HL-60 (cell line): ENCODE results near the gene CSNK1G1.
"Not testable (repeated sequence)": the region's sequence is repeated elsewhere in the genome, so short reads cannot be mapped to it uniquely, and the experiment has no call there.

ENCODE experiments used
- GABPA ChIP-seq: IDR thresholded peaks from 2 replicates; pipeline ENCODE4 v1.6.1; 2012; ENCODE audit warnings: low read depth
- POLR2AphosphoS5 ChIP-seq: IDR thresholded peaks from 2 replicates; pipeline ENCODE4 v1.6.1; 2012; ENCODE audit warnings: low read depth
- TF ChIP-seq, protein P1 (sequence below): IDR thresholded peaks from one replicate; pipeline ENCODE4 v1.5.1; 2011; ENCODE audit warnings: low read length, control low read depth, inconsistent platforms; ENCODE audit not compliant: insufficient read depth
- TF ChIP-seq, protein P2 (sequence below): IDR thresholded peaks from 2 replicates; pipeline ENCODE4 v1.6.1; 2012; ENCODE audit warnings: low read depth; ENCODE audit not compliant: insufficient replicate concordance

GRCh38 chr15:64326975-64327374, 29.0 kb downstream of the CSNK1G1 start:
- TF ChIP-seq, protein P1, sequence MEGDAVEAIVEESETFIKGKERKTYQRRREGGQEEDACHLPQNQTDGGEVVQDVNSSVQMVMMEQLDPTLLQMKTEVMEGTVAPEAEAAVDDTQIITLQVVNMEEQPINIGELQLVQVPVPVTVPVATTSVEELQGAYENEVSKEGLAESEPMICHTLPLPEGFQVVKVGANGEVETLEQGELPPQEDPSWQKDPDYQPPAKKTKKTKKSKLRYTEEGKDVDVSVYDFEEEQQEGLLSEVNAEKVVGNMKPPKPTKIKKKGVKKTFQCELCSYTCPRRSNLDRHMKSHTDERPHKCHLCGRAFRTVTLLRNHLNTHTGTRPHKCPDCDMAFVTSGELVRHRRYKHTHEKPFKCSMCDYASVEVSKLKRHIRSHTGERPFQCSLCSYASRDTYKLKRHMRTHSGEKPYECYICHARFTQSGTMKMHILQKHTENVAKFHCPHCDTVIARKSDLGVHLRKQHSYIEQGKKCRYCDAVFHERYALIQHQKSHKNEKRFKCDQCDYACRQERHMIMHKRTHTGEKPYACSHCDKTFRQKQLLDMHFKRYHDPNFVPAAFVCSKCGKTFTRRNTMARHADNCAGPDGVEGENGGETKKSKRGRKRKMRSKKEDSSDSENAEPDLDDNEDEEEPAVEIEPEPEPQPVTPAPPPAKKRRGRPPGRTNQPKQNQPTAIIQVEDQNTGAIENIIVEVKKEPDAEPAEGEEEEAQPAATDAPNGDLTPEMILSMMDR = not testable (repeated sequence)
- TF ChIP-seq, protein P2, sequence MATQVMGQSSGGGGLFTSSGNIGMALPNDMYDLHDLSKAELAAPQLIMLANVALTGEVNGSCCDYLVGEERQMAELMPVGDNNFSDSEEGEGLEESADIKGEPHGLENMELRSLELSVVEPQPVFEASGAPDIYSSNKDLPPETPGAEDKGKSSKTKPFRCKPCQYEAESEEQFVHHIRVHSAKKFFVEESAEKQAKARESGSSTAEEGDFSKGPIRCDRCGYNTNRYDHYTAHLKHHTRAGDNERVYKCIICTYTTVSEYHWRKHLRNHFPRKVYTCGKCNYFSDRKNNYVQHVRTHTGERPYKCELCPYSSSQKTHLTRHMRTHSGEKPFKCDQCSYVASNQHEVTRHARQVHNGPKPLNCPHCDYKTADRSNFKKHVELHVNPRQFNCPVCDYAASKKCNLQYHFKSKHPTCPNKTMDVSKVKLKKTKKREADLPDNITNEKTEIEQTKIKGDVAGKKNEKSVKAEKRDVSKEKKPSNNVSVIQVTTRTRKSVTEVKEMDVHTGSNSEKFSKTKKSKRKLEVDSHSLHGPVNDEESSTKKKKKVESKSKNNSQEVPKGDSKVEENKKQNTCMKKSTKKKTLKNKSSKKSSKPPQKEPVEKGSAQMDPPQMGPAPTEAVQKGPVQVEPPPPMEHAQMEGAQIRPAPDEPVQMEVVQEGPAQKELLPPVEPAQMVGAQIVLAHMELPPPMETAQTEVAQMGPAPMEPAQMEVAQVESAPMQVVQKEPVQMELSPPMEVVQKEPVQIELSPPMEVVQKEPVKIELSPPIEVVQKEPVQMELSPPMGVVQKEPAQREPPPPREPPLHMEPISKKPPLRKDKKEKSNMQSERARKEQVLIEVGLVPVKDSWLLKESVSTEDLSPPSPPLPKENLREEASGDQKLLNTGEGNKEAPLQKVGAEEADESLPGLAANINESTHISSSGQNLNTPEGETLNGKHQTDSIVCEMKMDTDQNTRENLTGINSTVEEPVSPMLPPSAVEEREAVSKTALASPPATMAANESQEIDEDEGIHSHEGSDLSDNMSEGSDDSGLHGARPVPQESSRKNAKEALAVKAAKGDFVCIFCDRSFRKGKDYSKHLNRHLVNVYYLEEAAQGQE = not testable (repeated sequence)
- TF ChIP-seq GABPA, POLR2AphosphoS5: not testable (repeated sequence)
